ES-I3 (cell line): ENCODE results near the gene VASN.

ENCODE experiments used
- H3K36me3 ChIP-seq: 2 replicates; pipeline ENCODE4 v1.6.1; 2013; ENCODE audit warnings: mild to moderate bottlenecking, low read length, control low read depth, moderate library complexity; ENCODE audit not compliant: insufficient read depth
- H3K4me1 ChIP-seq: 2 replicates; pipeline ENCODE4 v1.6.1; 2013; ENCODE audit warnings: mild to moderate bottlenecking, control low read depth, low read length; ENCODE audit not compliant: insufficient read depth
- H3K9ac ChIP-seq: 2 replicates; pipeline ENCODE4 v1.6.1; 2013; ENCODE audit warnings: low read depth, mild to moderate bottlenecking, low read length, moderate library complexity
- H3K9me3 ChIP-seq: 2 replicates; pipeline ENCODE4 v1.6.1; 2013; ENCODE audit warnings: mild to moderate bottlenecking, low read length, moderate library complexity; ENCODE audit not compliant: control insufficient read depth, insufficient read depth

Gene VASN

DNA sequence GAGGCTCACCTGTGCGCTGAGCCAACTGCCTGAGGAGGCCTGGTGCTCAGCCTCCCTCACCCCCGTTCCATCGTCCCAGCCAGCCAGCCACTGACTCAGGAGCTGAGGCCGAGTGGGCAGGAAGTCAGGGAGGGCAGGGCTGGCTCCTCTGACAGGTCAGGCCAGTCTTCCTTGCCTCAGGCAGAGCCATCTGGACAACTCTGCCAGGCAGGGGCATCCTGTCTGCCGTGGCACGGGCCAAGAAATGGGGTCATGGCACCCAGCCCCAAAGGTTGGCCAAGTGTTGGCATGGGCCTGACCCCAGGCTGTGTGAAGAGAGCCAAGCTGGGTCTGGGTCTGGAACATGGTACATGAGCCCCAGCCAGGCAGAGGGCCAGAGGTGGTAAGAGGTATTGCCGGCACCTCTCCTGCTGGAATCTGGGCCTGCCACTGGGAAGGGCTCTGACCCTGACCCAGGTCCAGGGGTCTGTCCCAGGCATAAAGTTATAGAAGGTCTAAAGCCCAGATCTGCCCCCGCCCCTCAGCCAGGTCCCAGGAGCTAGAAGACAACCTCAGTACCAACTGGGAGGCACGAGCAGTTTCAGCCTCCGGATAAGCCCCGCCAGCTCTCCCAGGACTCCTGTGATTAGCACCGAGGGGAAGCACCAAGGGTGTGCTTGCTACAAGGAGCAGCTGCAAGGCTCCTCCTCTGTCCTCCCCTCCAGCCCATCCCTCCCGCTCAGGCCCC, 2.5 kb upstream of the VASN start:
- no peaks in the 10 kb centered on the region for H3K36me3 ChIP-seq
- no peak overlapping the region for H3K9ac ChIP-seq
- no peaks in the 10 kb centered on the region for H3K9me3 ChIP-seq
- peaks cover 20% of the 10 kb centered on the region for H3K4me1 ChIP-seq

DNA sequence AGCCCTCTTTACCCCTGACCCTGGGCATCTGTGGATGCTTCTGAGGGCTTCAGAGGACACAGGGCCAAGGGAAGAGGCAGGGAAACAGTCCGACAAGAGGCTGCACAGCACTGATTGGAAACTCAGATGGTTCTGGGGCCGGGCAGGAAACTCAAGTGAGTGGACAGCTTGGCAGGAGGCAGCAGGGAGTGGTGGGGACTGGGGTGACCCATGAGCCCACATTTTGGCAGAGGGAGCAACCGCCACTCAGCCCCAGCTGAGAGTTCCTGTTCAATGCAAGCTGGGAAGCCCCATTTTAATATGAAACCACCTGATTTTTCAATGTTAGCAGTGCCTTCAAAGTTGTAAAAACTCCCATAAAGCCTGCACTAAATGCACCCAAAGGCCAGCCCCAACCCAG, 1.5 kb upstream of the VASN start:
- H3K9ac ChIP-seq = no peak overlapping the region

DNA sequence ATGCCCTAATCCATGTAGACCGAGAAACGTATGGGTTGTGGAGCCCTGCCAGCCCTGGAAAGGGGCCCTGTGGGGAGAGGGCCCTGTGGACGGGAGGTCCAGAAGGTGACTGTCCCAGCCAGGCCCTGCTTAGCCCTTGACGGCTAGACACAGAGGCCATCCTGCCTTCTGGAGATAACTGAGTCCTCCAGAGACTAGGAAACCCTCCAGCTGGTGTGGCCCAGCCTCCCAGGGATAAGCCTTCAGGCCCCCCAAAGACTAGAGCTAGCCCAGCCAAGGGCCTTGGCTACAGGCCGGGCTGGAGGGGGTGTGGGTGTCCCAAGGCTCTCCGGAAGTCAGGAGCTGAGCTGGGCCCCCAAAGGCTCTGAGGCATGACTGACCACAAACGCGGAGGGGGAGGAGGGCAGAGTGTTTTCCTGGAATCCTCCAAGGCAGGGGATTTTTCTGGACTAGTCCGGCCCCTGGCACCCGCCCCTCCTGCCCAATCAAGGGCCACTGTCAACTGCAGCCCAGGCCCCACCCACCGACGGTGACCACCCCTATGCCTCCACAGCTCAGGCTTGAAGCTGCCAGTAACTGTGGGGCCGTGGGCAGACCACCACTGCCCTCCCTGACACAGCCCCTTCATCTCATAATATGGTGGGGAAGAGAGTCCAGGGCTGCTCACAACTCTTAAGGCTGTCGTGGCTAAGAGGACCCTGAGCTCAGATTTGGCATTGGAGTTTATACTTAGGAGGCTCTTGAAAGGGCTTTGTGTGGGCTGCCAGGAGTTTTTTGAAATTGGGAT, 885 bp upstream of the VASN start:
- no peak overlapping the region for H3K9ac ChIP-seq
- H3K36me3 ChIP-seq = no peaks in the 10 kb centered on the region
- H3K4me1 ChIP-seq = peaks cover 31% of the 10 kb centered on the region
- H3K9me3 ChIP-seq = no peaks in the 10 kb centered on the region

More for the DNA sequence above, 1.5 kb upstream of the VASN start:
- Histone ChIP-seq H3K36me3 (no peaks in the 10 kb centered on the region), H3K9me3 (no peaks in the 10 kb centered on the region), H3K4me1 (peaks cover 30% of the 10 kb centered on the region)

DNA sequence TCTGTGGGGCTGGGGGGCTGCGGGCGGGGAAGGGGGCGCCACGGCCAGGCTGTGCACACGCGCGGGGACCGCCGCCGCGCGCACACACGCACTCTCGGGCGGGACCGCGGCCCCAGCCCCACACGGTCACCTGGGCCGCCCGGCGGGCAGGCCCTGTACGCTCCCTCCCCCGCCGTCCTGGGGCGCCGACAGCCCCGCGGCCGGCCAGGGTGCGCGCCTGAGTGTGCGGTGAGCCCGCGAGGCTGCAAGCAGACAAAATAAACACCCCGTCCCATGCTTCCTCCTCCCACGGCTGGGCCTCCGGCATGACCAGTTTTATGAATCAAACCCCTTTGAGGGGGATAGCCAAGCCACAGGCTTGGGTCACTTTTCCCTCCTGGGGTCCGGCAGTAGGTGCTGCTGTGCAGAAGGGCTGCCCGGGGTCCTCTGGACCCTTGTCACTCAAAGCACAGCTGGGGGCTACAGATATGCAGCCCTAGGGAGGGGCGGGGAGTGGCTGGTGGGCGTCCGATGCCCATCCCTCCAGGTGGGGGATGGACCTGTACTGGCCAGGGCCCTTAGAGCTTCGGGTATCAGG, 441 bp downstream of the VASN start:
- Histone ChIP-seq H3K4me1 (peaks cover 34% of the 10 kb centered on the region), H3K9me3 (no peaks in the 10 kb centered on the region), H3K36me3 (no peaks in the 10 kb centered on the region), H3K9ac (peak overlapping the region; percentile 57; the same call in 1 of the 2 replicates)

DNA sequence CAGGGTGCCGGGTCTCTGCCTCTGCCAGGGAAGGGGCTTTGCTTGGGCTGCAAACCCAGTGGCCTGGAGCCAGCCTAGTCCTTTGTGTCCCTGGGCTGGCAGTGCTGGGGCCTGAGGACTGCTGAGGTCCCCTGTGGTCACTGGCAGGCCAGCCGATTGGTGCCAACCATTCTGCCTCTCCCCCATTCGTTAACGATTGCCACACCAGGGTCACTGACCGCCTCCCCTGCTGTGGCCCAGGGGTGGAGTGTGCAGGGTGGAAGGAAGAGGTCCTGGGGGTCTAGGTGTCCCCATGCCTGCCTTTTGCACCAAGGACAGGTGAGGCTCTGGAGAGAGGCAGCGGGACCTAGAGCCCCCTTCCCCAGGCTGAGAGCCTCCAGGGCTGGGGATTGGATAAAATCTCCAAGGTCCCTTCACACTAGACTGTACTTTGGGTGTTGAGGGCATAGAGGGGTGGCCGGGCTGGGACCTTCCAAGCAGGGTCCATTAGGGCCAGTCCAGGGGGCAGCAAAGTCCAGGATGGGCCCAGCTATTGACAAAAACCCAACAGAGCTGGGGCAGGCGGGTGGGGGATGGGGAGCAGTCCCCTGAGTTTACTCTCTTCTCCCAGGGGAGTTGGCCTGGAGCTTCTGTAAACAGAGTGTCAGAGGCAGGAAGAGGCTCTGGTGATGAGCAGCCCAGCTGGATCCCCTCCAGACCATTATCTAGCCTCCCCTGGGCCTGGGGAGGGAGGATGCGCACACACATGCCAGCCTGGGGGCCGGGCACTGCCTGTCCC, 1.1 kb downstream of the VASN start:
- peaks cover 39% of the 10 kb centered on the region for H3K4me1 ChIP-seq
- no peaks in the 10 kb centered on the region for H3K9me3 ChIP-seq
- peak overlapping the region; percentile 57; the same call in 1 of the 2 replicates for H3K9ac ChIP-seq
- no peaks in the 10 kb centered on the region for H3K36me3 ChIP-seq

DNA sequence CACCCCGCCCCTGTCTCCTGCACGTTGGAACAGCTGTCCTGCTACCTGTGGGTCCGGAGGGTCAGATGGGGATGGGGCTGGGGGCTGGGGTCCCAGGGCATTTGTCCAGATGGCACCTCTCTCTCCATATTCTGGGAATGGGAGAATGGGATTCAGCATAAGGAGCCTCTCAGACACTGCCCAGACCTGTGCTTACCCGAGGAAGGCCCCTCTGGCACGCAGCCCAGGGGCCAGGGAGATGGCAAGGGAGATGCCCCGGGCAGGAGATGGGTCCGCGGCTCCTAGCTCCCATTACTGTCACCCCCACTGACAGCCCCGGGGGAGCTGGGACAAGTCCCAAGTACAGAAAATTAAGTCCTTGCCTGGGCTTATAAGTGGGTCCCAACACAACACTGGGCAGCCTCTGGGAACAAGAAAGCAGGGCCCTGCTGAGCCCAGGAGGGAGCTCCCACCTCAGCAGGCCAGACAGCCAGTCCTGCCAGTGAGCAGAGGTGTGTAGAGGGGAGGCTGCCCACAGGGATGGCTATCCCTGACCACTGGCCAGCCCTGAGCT, 1.8 kb downstream of the VASN start:
- H3K9ac ChIP-seq = no peak overlapping the region; the same call in 1 of the 2 replicates

DNA sequence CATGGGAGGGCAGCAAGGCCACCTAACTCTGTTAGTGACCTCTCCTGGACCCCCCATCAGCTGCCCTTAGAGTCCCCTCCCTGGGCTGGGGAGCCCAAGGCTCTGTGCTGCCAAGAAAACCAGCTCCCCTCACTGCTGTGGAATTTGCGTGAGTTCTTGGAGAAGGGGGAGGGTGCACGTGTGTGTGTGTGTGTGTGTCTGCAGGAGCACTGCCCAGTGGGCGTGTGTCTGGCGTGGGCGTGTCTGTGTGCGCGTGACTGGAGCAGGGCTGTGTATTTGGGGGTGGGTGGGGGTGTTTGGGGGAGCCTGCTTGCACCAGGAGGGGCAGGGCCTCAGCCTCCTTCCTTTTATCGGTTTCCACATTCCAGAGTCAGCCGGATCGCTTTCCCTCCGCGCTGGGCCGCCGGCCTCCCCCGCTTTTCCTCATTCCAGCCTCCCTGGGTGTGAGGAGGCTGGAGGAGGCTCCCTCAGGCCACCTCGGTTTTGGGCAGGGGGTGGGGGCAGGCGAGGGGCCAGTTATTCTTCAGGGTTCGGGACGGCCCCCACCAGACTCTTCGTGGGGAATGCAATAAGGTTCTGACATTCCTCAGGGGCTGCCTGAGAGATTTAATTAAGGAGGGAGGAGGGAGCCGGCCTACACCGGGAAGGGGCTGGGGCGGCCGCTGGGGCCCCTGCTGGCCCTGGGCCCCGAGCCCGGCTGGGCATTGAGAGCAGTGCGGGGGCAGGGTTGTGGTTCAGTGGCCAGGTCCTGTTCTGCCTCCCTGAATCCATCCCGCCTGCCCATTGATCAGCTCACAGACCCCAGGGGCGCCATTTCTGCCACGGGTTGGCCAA, 2.5 kb downstream of the VASN start:
- Histone ChIP-seq H3K4me1 (peaks cover 44% of the 10 kb centered on the region), H3K9me3 (no peaks in the 10 kb centered on the region), H3K9ac (no peak overlapping the region)

More for the DNA sequence above, 1.8 kb downstream of the VASN start:
- no peaks in the 10 kb centered on the region for H3K36me3 ChIP-seq
- no peaks in the 10 kb centered on the region for H3K9me3 ChIP-seq
- peaks cover 42% of the 10 kb centered on the region for H3K4me1 ChIP-seq

DNA sequence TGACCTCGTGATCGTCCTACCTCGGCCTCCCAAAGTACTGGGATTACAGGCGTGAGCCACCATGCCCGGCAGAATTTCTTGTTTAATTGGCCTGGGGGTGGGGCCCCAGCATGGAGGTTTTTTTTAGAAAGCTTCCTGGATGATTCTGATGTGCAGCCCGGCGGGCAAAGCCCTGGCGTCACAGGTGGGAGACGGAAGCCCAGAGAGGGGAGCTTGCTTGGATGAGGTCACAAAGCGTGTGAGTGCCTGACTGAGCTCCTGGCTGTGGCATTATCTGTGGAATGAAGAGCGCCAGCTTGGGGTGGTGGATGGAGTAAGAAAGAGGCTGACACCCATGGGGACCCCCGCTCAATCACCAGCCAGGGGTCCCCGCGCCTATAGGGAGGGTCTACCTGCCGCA, 4.1 kb downstream of the VASN start:
- Histone ChIP-seq H3K9ac (no peak overlapping the region), H3K36me3 (no peaks in the 10 kb centered on the region; the same call in 1 of the 2 replicates), H3K9me3 (no peaks in the 10 kb centered on the region), H3K4me1 (peaks cover 48% of the 10 kb centered on the region)

More for the DNA sequence above, 2.5 kb downstream of the VASN start:
- no peaks in the 10 kb centered on the region; the same call in 1 of the 2 replicates for H3K36me3 ChIP-seq

DNA sequence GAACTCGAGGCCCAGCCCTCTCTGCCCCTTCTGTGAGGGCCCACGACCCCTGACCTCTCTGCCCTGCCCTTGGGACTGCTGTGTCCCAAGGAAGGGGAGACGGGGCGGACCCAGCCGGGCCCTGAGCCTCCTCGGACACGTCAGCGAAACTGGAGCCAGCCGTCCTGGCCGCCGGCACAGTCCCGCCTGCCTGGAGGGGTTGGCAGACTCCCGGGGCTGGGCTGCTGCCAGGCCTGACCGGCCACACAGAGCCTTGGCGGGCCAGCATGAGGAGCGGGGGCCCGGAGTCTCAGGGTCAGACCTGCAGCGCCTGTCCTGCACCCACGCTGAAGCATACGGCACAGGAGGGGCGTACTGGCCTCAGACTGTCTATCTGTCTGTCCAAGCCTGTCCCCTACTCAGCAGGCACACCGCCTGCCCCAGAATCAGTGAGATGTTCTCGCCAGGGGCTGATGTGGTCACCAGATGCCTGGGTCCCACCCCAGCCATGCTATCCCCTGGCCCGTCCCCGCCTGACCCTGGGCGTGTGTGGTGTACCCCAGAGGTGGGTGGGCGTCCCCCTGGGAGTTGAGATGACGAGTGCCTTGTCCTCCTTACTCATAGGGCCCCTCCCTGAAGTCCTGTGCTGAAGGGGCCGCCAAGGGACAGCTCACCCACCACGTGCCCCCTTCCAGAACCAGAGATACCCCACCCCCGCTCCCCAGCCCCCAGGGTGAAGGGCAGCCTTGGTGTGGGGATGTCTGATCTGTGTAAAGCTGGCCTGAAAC, 4.7 kb downstream of the VASN start:
- no peaks in the 10 kb centered on the region for H3K9me3 ChIP-seq
- H3K9ac ChIP-seq = no peak overlapping the region
- H3K4me1 ChIP-seq = peaks cover 48% of the 10 kb centered on the region
- no peaks in the 10 kb centered on the region; the same call in 1 of the 2 replicates for H3K36me3 ChIP-seq

DNA sequence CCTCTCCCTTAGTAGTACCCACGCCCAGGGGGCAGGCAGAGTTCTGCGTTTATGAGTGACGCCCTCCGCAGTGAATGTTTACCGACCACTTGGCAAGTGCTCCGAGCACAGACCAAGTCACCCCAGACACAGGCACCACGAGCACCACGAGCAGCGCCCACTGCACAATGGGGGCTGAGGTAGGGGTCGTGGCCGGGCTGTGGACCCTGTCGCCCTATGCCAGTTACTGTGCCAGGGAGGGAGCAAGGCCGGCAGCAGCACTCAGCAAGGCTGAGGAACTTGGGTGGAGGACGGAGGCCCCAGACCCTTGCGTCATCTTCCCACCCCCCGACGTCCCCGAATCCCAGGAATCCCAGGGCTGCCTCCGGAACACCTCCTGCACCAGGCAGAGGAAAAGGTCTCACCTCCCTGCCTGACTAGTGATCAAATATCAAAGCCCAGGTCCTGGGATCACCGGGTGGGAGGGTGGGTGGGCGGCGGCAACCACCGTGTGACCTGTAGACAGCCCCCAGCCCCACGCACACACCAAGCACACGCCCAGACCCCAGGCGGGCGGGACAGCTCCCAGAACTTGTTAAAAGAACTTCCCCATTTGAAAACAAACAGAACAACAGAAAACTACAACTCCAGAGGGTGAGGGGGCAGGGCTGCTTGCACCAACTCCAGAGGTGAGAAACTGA, 5.4 kb downstream of the VASN start:
- H3K9ac ChIP-seq = no peak overlapping the region; the same call in 1 of the 2 replicates
- H3K36me3 ChIP-seq = no peaks in the 10 kb centered on the region; the same call in 1 of the 2 replicates
- peaks cover 48% of the 10 kb centered on the region for H3K4me1 ChIP-seq
- no peaks in the 10 kb centered on the region for H3K9me3 ChIP-seq

DNA sequence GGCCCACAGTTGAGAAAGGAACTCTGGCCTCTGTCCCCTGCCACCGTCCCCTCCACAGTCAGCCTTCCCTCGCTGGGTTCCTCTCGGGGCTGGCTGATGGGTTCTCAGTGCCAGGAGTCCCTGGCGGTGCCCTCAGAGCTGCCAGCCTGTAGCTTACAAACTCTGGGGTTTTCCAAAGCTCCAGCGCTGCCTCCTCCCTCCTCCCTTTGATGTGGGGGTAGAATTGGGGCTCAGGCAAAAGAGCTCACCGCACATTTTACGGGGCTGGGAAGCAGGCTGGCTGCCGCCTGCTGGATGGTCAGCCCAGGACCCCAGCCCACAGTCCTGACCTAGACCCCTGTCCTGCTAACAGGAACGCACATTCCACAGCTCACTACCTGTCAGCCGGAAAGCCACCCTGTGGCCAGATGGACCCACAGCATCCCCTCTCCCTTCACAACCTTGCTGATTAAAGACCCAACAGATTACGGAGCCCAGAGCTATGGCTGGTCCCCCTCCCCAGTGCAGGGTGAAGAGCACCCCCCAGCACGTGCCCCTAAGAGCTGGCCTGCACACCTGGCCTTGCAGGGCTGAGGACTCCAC, 6.0 kb downstream of the VASN start:
- Histone ChIP-seq H3K9me3 (no peaks in the 10 kb centered on the region), H3K4me1 (peaks cover 46% of the 10 kb centered on the region), H3K36me3 (no peaks in the 10 kb centered on the region; the same call in 1 of the 2 replicates), H3K9ac (no peak overlapping the region)

DNA sequence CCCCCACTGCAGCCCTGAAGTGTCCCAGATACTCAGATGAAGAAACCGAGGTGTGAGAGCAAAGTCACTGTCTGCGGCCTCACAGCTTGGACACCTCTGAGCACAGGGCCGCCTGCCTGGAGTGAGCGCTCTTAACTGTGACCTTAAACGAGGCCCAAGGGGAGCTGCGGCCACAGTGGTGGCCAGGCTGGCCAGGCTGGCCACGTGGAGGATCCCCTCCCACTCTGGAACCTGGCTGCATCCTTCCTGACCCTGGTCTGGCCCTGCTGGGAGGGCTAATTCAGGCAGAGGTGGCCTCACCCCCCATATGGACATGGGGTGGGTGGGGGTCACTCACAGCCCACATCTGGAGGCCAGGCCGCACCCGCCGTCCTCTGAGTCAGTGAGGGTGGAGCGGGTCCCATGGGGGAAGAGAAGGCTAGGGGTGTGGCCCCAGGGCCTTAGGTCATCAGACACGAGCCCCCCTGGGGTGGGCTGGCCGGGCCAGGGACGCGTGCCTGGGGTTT, 6.6 kb downstream of the VASN start:
- Histone ChIP-seq H3K36me3 (no peaks in the 10 kb centered on the region; the same call in 1 of the 2 replicates), H3K4me1 (peaks cover 41% of the 10 kb centered on the region; the same call in 1 of the 2 replicates), H3K9ac (no peak overlapping the region), H3K9me3 (no peaks in the 10 kb centered on the region)
